ENCODE results near the gene DOCK4. TPM values are rescaled to one million over a fixed set of nuclear protein-coding genes. Genes with fewer than 3 reads are reported as not detected.

Gene DOCK4
- total RNA-seq, 1 donor from 2014 or later, result 0.73 TPM

DNA sequence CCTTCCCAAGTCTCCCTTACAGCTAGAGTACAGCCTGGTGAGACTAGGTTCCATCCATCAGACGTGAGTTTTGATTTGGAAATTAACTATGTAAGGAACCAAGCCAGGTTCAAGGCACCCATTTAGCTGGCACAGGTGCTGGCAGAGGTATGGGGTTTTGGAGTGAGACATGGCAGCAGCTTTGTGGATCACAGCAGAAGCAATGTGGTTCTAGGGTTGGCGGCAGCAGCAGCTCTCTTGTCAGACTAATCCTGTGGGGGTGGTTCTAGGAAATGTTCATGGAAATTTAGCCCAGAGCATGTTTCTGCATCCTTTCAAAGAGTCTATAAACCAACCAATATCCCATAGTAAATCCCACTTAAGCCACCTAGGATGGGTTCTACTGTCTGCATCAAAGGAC, 142.2 kb downstream of the DOCK4 start:
- ChIA-PET POLR2A (no interaction called here), CTCF (no interaction called here)
- Mint-ChIP-seq H3K4me3 (no peak overlapping the region), H3K27me3 (no peaks in the 10 kb centered on the region), H3K27ac (no peak overlapping the region), H3K4me1 (no peaks in the 10 kb centered on the region), H3K36me3 (ENCODE audit: low read depth) (no peaks in the 10 kb centered on the region), H3K9me3 (no peaks in the 10 kb centered on the region)
- ATAC-seq (ENCODE audit: low read depth), result no peak
- intact Hi-C loops (cut with micrococcal nuclease), result no loop called here
- DNase-seq, result no peak
- no peak for TF ChIP-seq CTCF (IDR thresholded peaks at IDR 0.05)

- DNase-seq (no peak), ATAC-seq (ENCODE audit: low read depth) (no peak)
- ChIA-PET POLR2A (no interaction called here), CTCF (no interaction called here)
- no peaks in the 10 kb centered on the region for H3K27me3 Mint-ChIP-seq
- intact Hi-C loops (cut with micrococcal nuclease), result no loop called here
- no peak for TF ChIP-seq CTCF (IDR thresholded peaks at IDR 0.05)
- H3K36me3 Mint-ChIP-seq (ENCODE audit: low read depth), result no peaks in the 10 kb centered on the region
- no peak overlapping the region for H3K27ac Mint-ChIP-seq
- no peaks in the 10 kb centered on the region for H3K9me3 Mint-ChIP-seq
- H3K4me3 Mint-ChIP-seq, result no peak overlapping the region
- no peaks in the 10 kb centered on the region for H3K4me1 Mint-ChIP-seq
These were observed 145.1 kb downstream of the DOCK4 start for GRCh38 chr7:112061051-112061450.

- intact Hi-C loops (cut with micrococcal nuclease), result no loop called here
- CTCF ChIA-PET, result no interaction called here
- DNase-seq, result no peak
- H3K9me3 Mint-ChIP-seq, result no peaks in the 10 kb centered on the region
- H3K4me1 Mint-ChIP-seq, result no peaks in the 10 kb centered on the region
- H3K36me3 Mint-ChIP-seq (ENCODE audit: low read depth), result no peaks in the 10 kb centered on the region
- POLR2A ChIA-PET, result no interaction called here
- TF ChIP-seq CTCF (IDR thresholded peaks at IDR 0.05), result no peak
- no peaks in the 10 kb centered on the region for H3K27me3 Mint-ChIP-seq
- no peak overlapping the region for H3K27ac Mint-ChIP-seq
- H3K4me3 Mint-ChIP-seq, result no peak overlapping the region
- ATAC-seq (ENCODE audit: low read depth), result no peak
These were observed 145.6 kb downstream of the DOCK4 start for GRCh38 chr7:112060625-112061024.

DNA sequence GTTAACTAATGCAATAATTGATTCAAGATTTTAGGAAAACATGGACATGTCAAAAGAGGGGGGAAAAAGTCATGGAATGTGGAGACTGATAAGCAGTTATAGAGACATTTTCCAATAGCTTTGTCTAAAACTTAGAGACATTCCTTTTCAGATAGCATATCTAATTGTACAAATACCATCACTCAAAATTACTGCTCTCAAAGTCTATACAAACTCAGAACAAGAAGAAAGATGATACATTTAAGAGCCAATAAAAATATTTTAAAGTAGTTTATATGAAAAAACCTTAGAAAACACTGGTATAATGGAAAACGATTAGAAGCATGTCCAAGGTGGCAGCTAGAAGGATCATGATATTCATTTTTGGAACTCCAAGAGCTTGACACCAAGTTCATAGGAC, 146.5 kb downstream of the DOCK4 start:
- Mint-ChIP-seq H3K36me3 (ENCODE audit: low read depth) (no peaks in the 10 kb centered on the region), H3K4me1 (no peaks in the 10 kb centered on the region), H3K4me3 (no peak overlapping the region), H3K27ac (no peak overlapping the region), H3K9me3 (no peaks in the 10 kb centered on the region), H3K27me3 (no peaks in the 10 kb centered on the region)
- ChIA-PET CTCF (no interaction called here), POLR2A (no interaction called here)
- intact Hi-C loops (cut with micrococcal nuclease), result no loop called here
- TF ChIP-seq CTCF (IDR thresholded peaks at IDR 0.05), result no peak
- DNase-seq (no peak), ATAC-seq (ENCODE audit: low read depth) (no peak)

DNA sequence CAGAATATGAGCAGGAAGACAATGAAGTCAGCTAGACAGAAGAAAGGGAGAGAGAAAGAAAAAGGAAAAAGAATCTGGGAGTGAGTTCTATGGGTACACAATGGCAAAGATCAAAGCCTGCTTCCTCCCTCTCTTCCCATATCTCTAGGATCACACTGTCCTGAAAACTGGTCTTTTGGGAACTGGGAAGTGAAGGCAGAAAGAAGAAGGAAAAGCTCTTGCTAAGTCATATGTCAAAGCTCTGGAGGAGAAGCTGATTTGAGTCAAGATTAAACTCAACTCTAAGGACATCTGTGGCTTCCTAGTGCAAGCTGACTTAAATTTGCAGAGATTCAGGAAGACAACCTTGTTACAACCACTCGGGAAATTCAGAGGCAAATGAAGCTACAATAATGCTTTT, 147.5 kb downstream of the DOCK4 start:
- H3K4me1 Mint-ChIP-seq, result no peaks in the 10 kb centered on the region
- no peak for TF ChIP-seq CTCF (IDR thresholded peaks at IDR 0.05)
- H3K9me3 Mint-ChIP-seq, result no peaks in the 10 kb centered on the region
- no peak for ATAC-seq (ENCODE audit: low read depth)
- H3K4me3 Mint-ChIP-seq, result no peak overlapping the region
- no peaks in the 10 kb centered on the region for H3K27me3 Mint-ChIP-seq
- H3K36me3 Mint-ChIP-seq (ENCODE audit: low read depth), result no peaks in the 10 kb centered on the region
- ChIA-PET POLR2A (no interaction called here), CTCF (no interaction called here)
- no peak for DNase-seq
- H3K27ac Mint-ChIP-seq, result no peak overlapping the region
- intact Hi-C loops (cut with micrococcal nuclease), result no loop called here
